Erythroblast (primary cell): Measurements from ENCODE around the gene ENAM.

Experiments used
- GATA1 ChIP-seq: IDR thresholded peaks from 2 replicates; pipeline ENCODE4 v1.6.1; 2011; ENCODE audit warnings: low read depth, mild to moderate bottlenecking, control low read depth, low read length, moderate library complexity
- POLR2A ChIP-seq: IDR thresholded peaks from 2 replicates; pipeline ENCODE4 v1.6.1; 2011; ENCODE audit warnings: mild to moderate bottlenecking, low read length

DNA sequence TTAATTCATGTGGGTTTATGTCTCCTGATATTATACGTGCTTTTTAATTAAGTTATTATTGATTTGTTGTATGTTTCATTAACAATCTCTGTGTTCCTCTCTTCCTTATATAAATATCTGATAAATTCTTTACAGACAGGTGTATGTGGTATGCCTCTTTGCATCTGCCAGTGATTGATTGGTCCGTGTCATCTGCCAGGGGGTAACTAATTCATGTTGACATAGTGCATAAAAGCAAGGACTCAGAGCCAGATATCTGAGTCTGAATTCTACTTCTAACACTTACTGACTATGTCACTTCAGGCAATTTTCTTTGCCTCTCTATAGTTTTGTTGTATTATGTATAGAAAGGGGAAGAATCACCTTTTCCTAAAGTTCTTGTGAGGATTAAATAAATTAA is 41.7 kb upstream of the ENAM start:
- TF ChIP-seq POLR2A (no peak), GATA1 (no peak)
